ENCODE results near the gene VPS39.

DNA sequence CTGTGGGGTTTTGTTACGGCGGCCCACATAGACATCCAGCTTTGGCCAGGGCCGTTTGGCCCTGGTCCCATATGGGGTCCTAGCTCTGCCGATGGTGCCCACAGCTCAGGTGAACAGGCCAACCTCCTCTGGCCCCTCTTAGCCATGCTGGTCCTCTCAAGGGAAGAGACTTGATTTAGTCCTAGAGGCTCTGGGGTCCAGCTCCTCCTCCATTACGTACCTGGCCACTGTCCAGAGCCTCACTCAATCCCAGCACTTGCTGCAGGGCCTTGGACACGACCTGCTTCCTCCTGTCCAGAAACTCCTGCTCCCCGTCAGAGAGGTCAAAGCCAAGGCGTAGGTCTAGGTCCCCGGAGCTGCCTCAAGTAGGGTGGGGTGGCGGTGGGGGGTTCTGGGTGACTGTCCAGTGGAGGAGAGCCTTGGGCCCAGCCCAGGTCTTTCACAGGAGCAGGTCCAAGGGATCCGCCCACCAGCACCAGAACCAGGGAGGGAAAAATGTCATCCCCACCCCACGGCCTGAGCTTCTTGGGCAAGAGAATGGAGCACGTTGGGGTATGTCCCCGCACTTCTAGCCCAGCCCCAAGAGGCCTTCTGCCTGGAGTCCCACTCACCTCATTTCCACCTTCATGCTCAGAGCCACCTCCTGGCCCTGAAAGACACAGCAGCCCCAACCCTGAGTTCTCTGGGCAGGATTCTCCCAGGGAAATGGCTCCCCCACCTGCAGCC, 58.4 kb downstream of the VPS39 start:
- TF ChIP-seq, protein P1, sequence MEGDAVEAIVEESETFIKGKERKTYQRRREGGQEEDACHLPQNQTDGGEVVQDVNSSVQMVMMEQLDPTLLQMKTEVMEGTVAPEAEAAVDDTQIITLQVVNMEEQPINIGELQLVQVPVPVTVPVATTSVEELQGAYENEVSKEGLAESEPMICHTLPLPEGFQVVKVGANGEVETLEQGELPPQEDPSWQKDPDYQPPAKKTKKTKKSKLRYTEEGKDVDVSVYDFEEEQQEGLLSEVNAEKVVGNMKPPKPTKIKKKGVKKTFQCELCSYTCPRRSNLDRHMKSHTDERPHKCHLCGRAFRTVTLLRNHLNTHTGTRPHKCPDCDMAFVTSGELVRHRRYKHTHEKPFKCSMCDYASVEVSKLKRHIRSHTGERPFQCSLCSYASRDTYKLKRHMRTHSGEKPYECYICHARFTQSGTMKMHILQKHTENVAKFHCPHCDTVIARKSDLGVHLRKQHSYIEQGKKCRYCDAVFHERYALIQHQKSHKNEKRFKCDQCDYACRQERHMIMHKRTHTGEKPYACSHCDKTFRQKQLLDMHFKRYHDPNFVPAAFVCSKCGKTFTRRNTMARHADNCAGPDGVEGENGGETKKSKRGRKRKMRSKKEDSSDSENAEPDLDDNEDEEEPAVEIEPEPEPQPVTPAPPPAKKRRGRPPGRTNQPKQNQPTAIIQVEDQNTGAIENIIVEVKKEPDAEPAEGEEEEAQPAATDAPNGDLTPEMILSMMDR (IDR thresholded peaks at IDR 0.05; ENCODE audit: insufficient read depth, low read length): no peak
- TF ChIP-seq, protein P2, sequence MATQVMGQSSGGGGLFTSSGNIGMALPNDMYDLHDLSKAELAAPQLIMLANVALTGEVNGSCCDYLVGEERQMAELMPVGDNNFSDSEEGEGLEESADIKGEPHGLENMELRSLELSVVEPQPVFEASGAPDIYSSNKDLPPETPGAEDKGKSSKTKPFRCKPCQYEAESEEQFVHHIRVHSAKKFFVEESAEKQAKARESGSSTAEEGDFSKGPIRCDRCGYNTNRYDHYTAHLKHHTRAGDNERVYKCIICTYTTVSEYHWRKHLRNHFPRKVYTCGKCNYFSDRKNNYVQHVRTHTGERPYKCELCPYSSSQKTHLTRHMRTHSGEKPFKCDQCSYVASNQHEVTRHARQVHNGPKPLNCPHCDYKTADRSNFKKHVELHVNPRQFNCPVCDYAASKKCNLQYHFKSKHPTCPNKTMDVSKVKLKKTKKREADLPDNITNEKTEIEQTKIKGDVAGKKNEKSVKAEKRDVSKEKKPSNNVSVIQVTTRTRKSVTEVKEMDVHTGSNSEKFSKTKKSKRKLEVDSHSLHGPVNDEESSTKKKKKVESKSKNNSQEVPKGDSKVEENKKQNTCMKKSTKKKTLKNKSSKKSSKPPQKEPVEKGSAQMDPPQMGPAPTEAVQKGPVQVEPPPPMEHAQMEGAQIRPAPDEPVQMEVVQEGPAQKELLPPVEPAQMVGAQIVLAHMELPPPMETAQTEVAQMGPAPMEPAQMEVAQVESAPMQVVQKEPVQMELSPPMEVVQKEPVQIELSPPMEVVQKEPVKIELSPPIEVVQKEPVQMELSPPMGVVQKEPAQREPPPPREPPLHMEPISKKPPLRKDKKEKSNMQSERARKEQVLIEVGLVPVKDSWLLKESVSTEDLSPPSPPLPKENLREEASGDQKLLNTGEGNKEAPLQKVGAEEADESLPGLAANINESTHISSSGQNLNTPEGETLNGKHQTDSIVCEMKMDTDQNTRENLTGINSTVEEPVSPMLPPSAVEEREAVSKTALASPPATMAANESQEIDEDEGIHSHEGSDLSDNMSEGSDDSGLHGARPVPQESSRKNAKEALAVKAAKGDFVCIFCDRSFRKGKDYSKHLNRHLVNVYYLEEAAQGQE (IDR thresholded peaks at IDR 0.05; ENCODE audit: insufficient replicate concordance, low read depth): no peak

Data from HL-60 (cell line).